Colonic mucosa (tissue), 4 donors: ENCODE data around the gene PRKCH. TPM values are rescaled to one million over a fixed set of nuclear protein-coding genes. Genes with fewer than 3 reads are reported as not detected.

Experiments used
- DNase-seq: peaks from one replicate; pipeline ENCODE4 v3.0.0-alpha.2; 2020
- H3K27ac ChIP-seq: fragments of 200-600 bp; one replicate; pipeline ENCODE4 v1.8.0; 2021
- H3K27me3 ChIP-seq: fragments of 200-600 bp; one replicate; pipeline ENCODE4 v1.8.0; 2021
- H3K36me3 ChIP-seq: fragments of 200-600 bp; one replicate; pipeline ENCODE4 v1.8.0; 2021
- H3K4me1 ChIP-seq: fragments of 200-600 bp; one replicate; pipeline ENCODE4 v1.8.0; 2021; ENCODE audit warnings: mild to moderate bottlenecking
- H3K4me3 ChIP-seq: fragments of 200-600 bp; one replicate; pipeline ENCODE4 v1.8.0; 2021
- H3K9ac ChIP-seq, 2 donors: one replicate each; pipeline ENCODE4 v1.7.0; 2013; ENCODE audit warnings: control low read depth in 2 of 2, low read depth in 2 of 2, low read length in 2 of 2
- H3K9me3 ChIP-seq: fragments of 200-600 bp; one replicate; pipeline ENCODE4 v1.8.0; 2021
- intact Hi-C: fragments of 100-400 bp; cut with DNase I; formaldehyde crosslinking; loops from one replicate; pipeline ENCODE4 v1.14.1; 2022
- total RNA-seq, 2 donors: library from RNA; stranded (reverse); fragmentation: NEBNext Ultra II Directional in 1 of 2; extraction: Animal tissue kit (Norgen Biotek cat#: 25700) in 1 of 2; gene quantifications; one replicate each; pipeline ENCODE4 v1.2.1, GENCODE V29; 2021
- TF ChIP-seq, protein P1 (sequence below): fragments of 200-600 bp; IDR thresholded peaks from one replicate; pipeline ENCODE4 v1.8.0; 2022; ENCODE audit warnings: antibody characterized with exemption, mild to moderate bottlenecking
- donor health status: healthy.
- donor health status: DM: no; HTN: no; CAD: no.
- donor health status: DM: no; HTN: no; CAD: no.

The PRKCH gene
- total RNA-seq, 2 donors from 2014 or later, result 11.4 to 11.5 TPM

- H3K36me3 ChIP-seq, result no peaks in the 10 kb centered on the region
- no peak overlapping the region for H3K9ac ChIP-seq
- no peak overlapping the region for H3K4me3 ChIP-seq
- no peaks in the 10 kb centered on the region for H3K4me1 ChIP-seq
- TF ChIP-seq, protein P1, sequence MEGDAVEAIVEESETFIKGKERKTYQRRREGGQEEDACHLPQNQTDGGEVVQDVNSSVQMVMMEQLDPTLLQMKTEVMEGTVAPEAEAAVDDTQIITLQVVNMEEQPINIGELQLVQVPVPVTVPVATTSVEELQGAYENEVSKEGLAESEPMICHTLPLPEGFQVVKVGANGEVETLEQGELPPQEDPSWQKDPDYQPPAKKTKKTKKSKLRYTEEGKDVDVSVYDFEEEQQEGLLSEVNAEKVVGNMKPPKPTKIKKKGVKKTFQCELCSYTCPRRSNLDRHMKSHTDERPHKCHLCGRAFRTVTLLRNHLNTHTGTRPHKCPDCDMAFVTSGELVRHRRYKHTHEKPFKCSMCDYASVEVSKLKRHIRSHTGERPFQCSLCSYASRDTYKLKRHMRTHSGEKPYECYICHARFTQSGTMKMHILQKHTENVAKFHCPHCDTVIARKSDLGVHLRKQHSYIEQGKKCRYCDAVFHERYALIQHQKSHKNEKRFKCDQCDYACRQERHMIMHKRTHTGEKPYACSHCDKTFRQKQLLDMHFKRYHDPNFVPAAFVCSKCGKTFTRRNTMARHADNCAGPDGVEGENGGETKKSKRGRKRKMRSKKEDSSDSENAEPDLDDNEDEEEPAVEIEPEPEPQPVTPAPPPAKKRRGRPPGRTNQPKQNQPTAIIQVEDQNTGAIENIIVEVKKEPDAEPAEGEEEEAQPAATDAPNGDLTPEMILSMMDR, result no peak
- no peaks in the 10 kb centered on the region for H3K9me3 ChIP-seq
- no peak for DNase-seq
- intact Hi-C loops, result no loop called here
- no peak overlapping the region for H3K27ac ChIP-seq
- no peaks in the 10 kb centered on the region for H3K27me3 ChIP-seq
Measured at GRCh38 chr14:61584331-61584741, 263.0 kb downstream of the PRKCH start.

GRCh38 chr14:61585598-61586543 lies 264.5 kb downstream of the PRKCH start:
- Histone ChIP-seq H3K27ac (peak overlapping the region; percentile 65), H3K9ac (no peak overlapping the region), H3K36me3 (no peaks in the 10 kb centered on the region), H3K4me3 (no peak overlapping the region), H3K4me1 (no peaks in the 10 kb centered on the region), H3K27me3 (no peaks in the 10 kb centered on the region), H3K9me3 (no peaks in the 10 kb centered on the region)
- peak; percentile 76 for DNase-seq
- TF ChIP-seq, protein P1, result no peak
- intact Hi-C loops, result no loop called here

- intact Hi-C loops, result no loop called here
- TF ChIP-seq, protein P1, result no peak
- peak overlapping the region; percentile 65 for H3K27ac ChIP-seq
- H3K4me1 ChIP-seq, result no peaks in the 10 kb centered on the region
- H3K4me3 ChIP-seq, result no peak overlapping the region
- H3K27me3 ChIP-seq, result no peaks in the 10 kb centered on the region
- DNase-seq, result no peak
- H3K36me3 ChIP-seq, result no peaks in the 10 kb centered on the region
- H3K9ac ChIP-seq, result no peak overlapping the region
- H3K9me3 ChIP-seq, result no peaks in the 10 kb centered on the region
Measured at GRCh38 chr14:61586544-61587055, 265.2 kb downstream of the PRKCH start.

GRCh38 chr14:61587081-61587713 lies 265.8 kb downstream of the PRKCH start:
- Histone ChIP-seq H3K9me3 (no peaks in the 10 kb centered on the region), H3K27ac (peak overlapping the region; percentile 65), H3K27me3 (no peaks in the 10 kb centered on the region), H3K4me3 (no peak overlapping the region), H3K4me1 (no peaks in the 10 kb centered on the region), H3K9ac (no peak overlapping the region), H3K36me3 (no peaks in the 10 kb centered on the region)
- no peak for DNase-seq
- TF ChIP-seq, protein P1, result no peak
- intact Hi-C loops, result no loop called here

DNA sequence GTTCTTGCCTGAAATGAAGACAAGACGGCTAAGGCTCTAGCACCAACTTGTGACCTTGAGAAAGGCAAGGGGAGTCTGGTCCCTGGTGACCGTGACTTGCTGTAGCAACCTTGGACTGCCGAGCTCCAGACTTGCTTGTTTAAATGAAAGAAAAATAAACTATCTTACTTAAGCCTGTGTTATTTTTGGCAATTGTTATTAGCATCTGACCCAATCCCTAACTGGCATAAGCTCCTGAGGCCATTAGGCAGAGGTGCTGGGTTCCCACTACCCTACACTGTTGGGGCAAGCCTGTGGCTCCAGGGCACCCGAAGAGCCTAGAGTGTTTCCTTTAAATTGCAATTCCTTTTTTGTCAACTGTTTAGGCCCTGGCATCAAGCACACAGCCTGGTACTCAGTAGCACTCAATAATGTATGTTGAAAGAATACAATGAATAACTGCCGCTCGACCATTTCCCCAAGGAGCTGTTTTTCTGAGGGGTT lies 267.1 kb downstream of the PRKCH start:
- Histone ChIP-seq H3K27me3 (no peaks in the 10 kb centered on the region), H3K36me3 (no peaks in the 10 kb centered on the region), H3K4me3 (no peak overlapping the region), H3K27ac (no peak overlapping the region), H3K9ac (no peak overlapping the region), H3K4me1 (no peaks in the 10 kb centered on the region), H3K9me3 (no peaks in the 10 kb centered on the region)
- no peak for DNase-seq
- TF ChIP-seq, protein P1, result no peak
- intact Hi-C loops, result no loop called here
